ENCODE results near the gene AKAP5.
"Not testable (repeated sequence)": the region's sequence is repeated elsewhere in the genome, so short reads cannot be mapped to it uniquely, and the experiment has no call there.

AKAP5 gene

DNA sequence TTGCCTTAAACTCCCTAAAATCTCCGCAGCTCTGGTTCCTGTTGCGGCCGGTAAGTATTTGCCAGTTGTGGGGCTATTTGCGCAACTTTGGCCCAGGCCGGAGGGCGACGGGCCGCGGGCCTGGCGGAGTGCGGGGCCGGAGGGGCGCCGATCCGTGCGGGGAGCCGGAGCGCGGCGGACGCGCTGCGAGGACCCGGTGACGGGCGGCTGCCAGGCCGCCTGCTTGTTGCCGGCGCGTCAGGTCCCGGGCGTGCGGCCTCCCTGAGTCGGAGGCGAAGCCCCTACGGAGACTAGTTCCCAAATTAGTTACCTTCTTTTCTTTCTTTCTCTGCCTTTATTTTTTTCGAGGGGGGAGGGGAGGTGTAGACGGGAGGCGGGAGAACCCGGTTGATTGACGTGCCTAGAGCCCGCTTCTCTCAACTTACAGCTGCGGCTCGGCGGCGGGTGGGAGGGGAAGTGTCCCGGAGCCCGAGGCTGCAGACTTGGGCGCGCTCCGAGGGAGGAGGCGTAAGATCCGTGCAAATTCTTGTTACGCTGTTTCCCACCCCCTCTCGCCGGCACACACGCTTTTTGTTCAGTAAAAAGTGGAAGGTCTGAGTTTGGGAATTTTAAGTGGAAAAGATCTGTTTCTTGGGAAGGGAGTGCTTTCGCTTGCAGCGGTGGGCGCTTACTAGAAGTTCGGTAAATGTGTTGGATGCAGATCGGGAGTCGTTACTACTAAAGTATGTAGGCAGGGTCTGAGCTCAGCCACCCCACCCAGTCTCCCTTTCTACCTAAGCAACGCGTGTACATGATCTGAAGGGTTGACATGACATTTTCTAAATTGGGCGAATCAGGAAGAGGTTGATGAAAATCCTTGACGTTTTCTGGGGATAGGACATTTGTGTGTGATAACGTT, 39.8 kb downstream of the AKAP5 start:
- Histone ChIP-seq H3K9me3 (ENCODE audit: low read length) (no peaks in the 10 kb centered on the region), H3K27ac (ENCODE audit: low read depth, low read length) (peak overlapping the region; percentile 100), H3K9ac (ENCODE audit: low read length) (peak overlapping the region; percentile 27), H3K4me3 (ENCODE audit: low read depth in 1 of 2, low read length in 2 of 2) (peak overlapping the region; percentile 79 to 97), H3K4me1 (ENCODE audit: insufficient read depth, low read length) (peaks cover 48% of the 10 kb centered on the region), H3K36me3 (ENCODE audit: insufficient read depth, low read length) (no peaks in the 10 kb centered on the region), H3K27me3 (ENCODE audit: control insufficient read depth in 1 of 2, insufficient read depth in 2 of 2, low read length in 2 of 2) (no peaks in the 10 kb centered on the region)

GRCh38 chr14:64506721-64507120, 41.4 kb downstream of the AKAP5 start:
- Histone ChIP-seq H3K36me3 (ENCODE audit: insufficient read depth, low read length) (no peaks in the 10 kb centered on the region), H3K9ac (ENCODE audit: low read length) (no peak overlapping the region), H3K27me3 (ENCODE audit: control insufficient read depth in 1 of 2, insufficient read depth in 2 of 2, low read length in 2 of 2) (no peaks in the 10 kb centered on the region), H3K27ac (ENCODE audit: low read depth, low read length) (no peak overlapping the region), H3K9me3 (ENCODE audit: low read length) (no peaks in the 10 kb centered on the region), H3K4me1 (ENCODE audit: insufficient read depth, low read length) (peaks cover 51% of the 10 kb centered on the region), H3K4me3 (ENCODE audit: low read depth in 1 of 2, low read length in 2 of 2) (no peak overlapping the region)

DNA sequence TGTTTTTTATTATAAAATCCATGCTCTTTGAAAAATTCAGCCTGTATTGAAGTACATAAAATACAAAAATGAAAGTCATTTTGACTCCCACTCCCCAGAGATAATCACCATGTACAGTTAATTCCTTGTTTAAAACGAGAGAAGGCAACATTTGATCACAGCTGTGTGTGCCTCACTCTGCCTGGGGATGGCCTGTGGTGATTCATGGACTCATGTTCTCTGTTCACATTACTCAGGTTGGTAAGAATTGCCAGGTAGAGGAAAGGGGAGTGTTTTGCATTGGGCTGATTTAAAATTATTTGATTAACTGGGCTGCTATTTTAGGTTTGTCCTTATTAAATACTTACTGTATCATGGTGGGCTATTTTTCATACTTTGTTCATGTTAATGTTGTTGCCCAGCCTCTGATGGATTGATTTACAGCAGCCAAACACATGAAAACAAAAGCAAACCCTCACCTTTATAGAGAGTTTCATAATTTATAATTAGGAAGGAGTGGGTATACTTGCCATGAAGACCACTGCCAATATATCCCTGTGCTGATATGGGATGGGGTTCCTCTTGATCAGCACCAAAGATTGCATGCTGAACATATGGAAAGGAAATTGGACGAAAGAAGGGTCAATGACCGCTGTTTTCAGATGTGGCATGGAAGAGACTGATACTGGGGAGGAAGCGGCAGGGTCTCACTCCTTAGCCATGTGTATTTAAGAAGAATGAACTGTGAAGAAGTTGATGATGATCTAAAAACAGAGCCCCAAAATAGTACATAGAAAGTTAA, 42.3 kb downstream of the AKAP5 start:
- no peaks in the 10 kb centered on the region for H3K9me3 ChIP-seq (ENCODE audit: low read length)
- no peaks in the 10 kb centered on the region for H3K27me3 ChIP-seq (ENCODE audit: control insufficient read depth in 1 of 2, insufficient read depth in 2 of 2, low read length in 2 of 2)
- no peak overlapping the region for H3K4me3 ChIP-seq (ENCODE audit: low read depth in 1 of 2, low read length in 2 of 2)
- no peaks in the 10 kb centered on the region for H3K36me3 ChIP-seq (ENCODE audit: insufficient read depth, low read length)
- peaks cover 43% of the 10 kb centered on the region for H3K4me1 ChIP-seq (ENCODE audit: insufficient read depth, low read length)
- no peak overlapping the region for H3K27ac ChIP-seq (ENCODE audit: low read depth, low read length)
- no peak overlapping the region for H3K9ac ChIP-seq (ENCODE audit: low read length)

DNA sequence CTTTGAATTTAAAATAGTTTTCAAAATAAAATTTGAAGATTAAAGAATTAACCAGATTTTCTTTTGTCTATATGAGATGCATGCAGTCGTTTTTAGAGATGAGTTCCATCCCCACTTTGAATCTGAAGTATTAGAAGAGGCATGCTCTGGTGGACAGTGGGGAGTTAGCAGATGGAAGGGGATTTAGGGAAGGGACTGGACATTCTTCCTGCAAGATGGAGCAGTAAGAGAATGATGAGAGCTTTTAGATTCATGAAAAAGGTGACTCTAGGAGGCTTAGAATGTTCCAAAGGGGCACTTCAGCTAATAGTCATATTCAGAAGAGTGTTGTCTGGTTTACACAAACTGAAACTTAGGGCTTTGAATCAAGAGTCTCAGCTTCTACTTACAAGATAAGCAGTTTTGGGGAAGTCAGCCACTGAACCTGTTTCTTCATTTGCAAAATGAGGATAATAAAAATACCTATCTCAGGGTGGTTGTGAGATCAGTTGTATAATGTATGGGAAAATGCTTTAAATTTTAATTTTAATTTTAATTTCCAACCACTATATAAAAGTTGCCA, 43.0 kb downstream of the AKAP5 start:
- Histone ChIP-seq H3K27ac (ENCODE audit: low read depth, low read length) (no peak overlapping the region), H3K27me3 (ENCODE audit: control insufficient read depth in 1 of 2, insufficient read depth in 2 of 2, low read length in 2 of 2) (no peaks in the 10 kb centered on the region), H3K36me3 (ENCODE audit: insufficient read depth, low read length) (no peaks in the 10 kb centered on the region), H3K9ac (ENCODE audit: low read length) (no peak overlapping the region), H3K4me3 (ENCODE audit: low read depth in 1 of 2, low read length in 2 of 2) (no peak overlapping the region), H3K4me1 (ENCODE audit: insufficient read depth, low read length) (peaks cover 40% of the 10 kb centered on the region), H3K9me3 (ENCODE audit: low read length) (no peaks in the 10 kb centered on the region)

DNA sequence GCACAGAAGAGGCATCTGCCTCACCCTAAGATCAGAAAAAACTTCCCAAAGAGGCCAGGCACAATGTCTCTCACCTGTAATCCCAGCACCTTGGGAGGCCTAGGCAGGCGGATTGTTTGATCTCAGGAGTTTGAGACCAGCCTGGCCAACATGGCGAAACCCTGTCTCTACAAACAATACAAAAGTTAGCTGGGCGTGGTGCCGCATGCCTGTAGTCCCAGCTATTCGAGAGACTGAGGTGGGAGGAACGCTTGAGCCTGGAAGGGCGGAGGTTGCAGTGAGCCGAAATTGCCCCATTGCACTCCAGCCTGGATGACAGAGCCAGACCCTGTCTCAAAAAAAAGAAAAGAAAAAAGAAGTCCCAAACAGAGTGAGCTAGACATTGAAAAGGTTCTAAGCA, 43.7 kb downstream of the AKAP5 start:
- Histone ChIP-seq H3K4me1 (ENCODE audit: insufficient read depth, low read length) (peaks cover 40% of the 10 kb centered on the region), H3K27ac (ENCODE audit: low read depth, low read length) (no peak overlapping the region), H3K27me3 (ENCODE audit: control insufficient read depth in 1 of 2, insufficient read depth in 2 of 2, low read length in 2 of 2) (no peaks in the 10 kb centered on the region), H3K36me3 (ENCODE audit: insufficient read depth, low read length) (no peaks in the 10 kb centered on the region), H3K9ac (ENCODE audit: low read length) (no peak overlapping the region), H3K9me3 (ENCODE audit: low read length) (no peaks in the 10 kb centered on the region), H3K4me3 (ENCODE audit: low read depth in 1 of 2, low read length in 2 of 2) (no peak overlapping the region)

DNA sequence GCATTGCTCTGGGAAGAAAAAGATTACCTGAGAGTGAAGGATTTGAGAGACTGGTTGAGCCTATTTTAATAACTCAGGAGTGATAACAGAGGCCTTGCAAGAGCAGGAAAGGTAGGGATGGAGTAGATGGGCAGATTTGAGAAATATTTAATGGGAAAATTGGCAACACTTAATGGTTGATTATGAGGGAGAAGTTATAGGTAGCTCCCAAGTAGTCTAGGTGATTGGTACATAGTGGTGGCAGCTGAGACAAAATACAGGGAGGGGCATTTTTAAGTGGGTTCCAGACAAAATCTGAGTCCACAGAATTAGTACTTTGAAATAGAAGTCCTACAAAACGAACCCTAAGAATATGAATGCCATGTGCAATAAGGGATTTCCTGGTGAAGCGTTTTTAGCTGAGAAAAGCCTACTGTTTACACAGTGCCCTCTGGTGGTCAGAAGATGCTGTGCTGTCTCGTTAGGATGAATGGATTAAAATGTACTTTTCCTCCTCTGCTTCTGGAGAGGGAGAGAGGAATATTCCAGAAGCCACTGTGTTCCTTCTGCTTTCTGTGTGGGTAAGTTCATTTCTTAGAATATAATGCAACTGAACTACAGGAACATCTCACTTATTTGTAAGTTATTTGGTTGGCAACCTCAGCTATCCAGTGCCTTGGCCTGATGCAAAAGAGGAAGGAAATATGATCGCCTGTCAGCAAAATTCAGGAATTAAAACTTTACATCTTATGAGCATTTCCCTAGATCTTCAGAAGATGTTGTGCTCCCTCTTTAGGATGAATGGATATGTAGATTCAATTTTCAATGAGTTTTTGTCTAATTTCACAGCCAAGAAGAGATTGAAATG, 45.7 kb downstream of the AKAP5 start:
- Histone ChIP-seq H3K27me3 (ENCODE audit: control insufficient read depth in 1 of 2, insufficient read depth in 2 of 2, low read length in 2 of 2) (no peaks in the 10 kb centered on the region), H3K27ac (ENCODE audit: low read depth, low read length) (peak overlapping the region; percentile 7), H3K9ac (ENCODE audit: low read length) (no peak overlapping the region), H3K4me3 (ENCODE audit: low read depth in 1 of 2, low read length in 2 of 2) (no peak overlapping the region), H3K9me3 (ENCODE audit: low read length) (no peaks in the 10 kb centered on the region), H3K4me1 (ENCODE audit: insufficient read depth, low read length) (peaks cover 48% of the 10 kb centered on the region), H3K36me3 (ENCODE audit: insufficient read depth, low read length) (no peaks in the 10 kb centered on the region)

DNA sequence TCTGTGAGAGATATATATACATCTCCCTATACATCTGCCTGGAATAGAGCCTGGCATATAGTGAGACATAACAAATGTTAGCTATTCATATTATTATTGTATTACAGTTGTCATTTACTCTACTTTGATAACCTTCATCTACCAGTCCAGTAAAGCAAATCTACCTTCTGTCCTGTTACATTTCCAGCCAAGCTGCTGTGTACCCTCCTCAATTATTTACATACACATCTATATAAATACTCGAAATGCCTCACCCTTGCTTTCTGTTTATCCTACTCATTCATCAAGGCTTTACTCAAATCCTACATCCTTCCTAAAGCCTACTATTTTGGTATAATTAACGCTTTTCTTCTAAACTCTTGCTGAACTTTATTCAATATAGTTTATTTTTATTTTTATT, 48.0 kb downstream of the AKAP5 start:
- no peaks in the 10 kb centered on the region for H3K27me3 ChIP-seq (ENCODE audit: control insufficient read depth in 1 of 2, insufficient read depth in 2 of 2, low read length in 2 of 2)
- no peak overlapping the region for H3K9ac ChIP-seq (ENCODE audit: low read length)
- H3K4me1 ChIP-seq (ENCODE audit: insufficient read depth, low read length), result peaks cover 33% of the 10 kb centered on the region
- no peak overlapping the region for H3K4me3 ChIP-seq (ENCODE audit: low read depth in 1 of 2, low read length in 2 of 2)
- no peaks in the 10 kb centered on the region for H3K9me3 ChIP-seq (ENCODE audit: low read length)
- H3K27ac ChIP-seq (ENCODE audit: low read depth, low read length), result no peak overlapping the region
- H3K36me3 ChIP-seq (ENCODE audit: insufficient read depth, low read length), result no peaks in the 10 kb centered on the region

DNA sequence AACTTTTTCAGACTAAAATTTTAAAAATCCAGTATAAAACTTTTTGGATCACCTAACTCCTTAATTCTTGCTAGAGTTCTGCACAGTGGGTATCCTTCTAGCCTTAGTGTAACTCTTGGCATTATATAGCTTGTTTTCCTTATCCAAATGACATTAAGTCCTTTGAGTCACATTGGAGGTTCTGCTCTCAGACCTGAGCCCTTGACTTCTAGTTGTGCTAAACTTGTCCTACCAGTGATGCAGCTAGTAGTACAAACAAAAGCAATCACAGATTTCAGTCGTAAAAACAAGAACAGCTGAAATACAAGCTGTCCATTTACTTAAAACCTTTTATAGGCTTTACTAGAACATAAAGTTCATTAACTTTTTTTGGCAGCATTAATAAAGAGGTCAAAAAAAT, 49.8 kb downstream of the AKAP5 start:
- Histone ChIP-seq H3K36me3 (ENCODE audit: insufficient read depth, low read length) (no peaks in the 10 kb centered on the region), H3K27me3 (ENCODE audit: control insufficient read depth in 1 of 2, insufficient read depth in 2 of 2, low read length in 2 of 2) (no peaks in the 10 kb centered on the region), H3K4me1 (ENCODE audit: insufficient read depth, low read length) (peaks cover 26% of the 10 kb centered on the region), H3K27ac (ENCODE audit: low read depth, low read length) (no peak overlapping the region), H3K9ac (ENCODE audit: low read length) (no peak overlapping the region), H3K9me3 (ENCODE audit: low read length) (no peaks in the 10 kb centered on the region), H3K4me3 (ENCODE audit: low read depth in 1 of 2, low read length in 2 of 2) (no peak overlapping the region)

DNA sequence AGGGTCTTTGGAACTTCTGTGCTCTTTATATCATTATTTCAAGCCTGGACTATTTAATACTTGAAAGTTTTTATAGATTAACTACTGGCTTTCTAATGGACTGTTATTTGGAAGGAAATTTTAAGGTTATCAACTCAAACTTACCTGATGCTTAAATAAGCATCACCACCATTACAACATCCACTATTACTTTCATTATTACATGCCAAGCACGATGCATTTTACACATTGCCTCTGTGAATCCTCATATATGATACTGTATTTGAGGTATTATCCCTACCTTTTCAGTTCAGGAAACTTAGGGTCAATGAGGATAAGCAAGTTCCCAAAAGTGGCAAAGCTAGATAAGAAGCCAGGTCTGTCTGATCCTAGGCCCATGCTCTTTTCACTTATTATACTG, 51.7 kb downstream of the AKAP5 start:
- Histone ChIP-seq H3K9me3 (ENCODE audit: low read length) (no peaks in the 10 kb centered on the region), H3K36me3 (ENCODE audit: insufficient read depth, low read length) (peaks cover 7% of the 10 kb centered on the region), H3K9ac (ENCODE audit: low read length) (no peak overlapping the region), H3K27ac (ENCODE audit: low read depth, low read length) (no peak overlapping the region), H3K27me3 (ENCODE audit: control insufficient read depth in 1 of 2, insufficient read depth in 2 of 2, low read length in 2 of 2) (no peaks in the 10 kb centered on the region), H3K4me3 (ENCODE audit: low read depth in 1 of 2, low read length in 2 of 2) (no peak overlapping the region), H3K4me1 (ENCODE audit: insufficient read depth, low read length) (peaks cover 13% of the 10 kb centered on the region)

DNA sequence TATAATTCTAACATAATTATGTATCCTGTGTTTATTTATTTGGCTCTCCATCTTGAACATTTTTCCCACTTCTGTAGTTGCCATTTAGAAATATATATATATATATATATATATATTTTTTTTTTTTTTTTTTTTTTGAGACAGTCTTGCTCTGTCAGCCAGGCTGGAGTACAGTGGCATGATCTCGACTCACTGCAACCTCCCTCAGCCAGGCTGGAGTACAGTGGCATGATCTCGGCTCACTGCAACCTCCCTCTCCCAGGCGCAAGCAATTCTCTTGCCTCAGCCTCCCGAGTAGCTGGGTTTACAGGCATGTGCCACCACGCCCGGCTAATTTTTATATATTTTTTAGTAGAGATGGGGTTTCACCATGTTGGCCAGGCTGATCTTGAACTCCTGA, 52.4 kb downstream of the AKAP5 start:
- Histone ChIP-seq H3K4me1 (ENCODE audit: insufficient read depth, low read length) (peaks cover 13% of the 10 kb centered on the region), H3K36me3 (ENCODE audit: insufficient read depth, low read length) (peaks cover 13% of the 10 kb centered on the region)
- not testable (repeated sequence) for H3K9me3 ChIP-seq (ENCODE audit: low read length); H3K27ac ChIP-seq (ENCODE audit: low read depth, low read length); H3K9ac ChIP-seq (ENCODE audit: low read length); H3K4me3 ChIP-seq (ENCODE audit: low read depth in 1 of 2, low read length in 2 of 2); H3K27me3 ChIP-seq (ENCODE audit: control insufficient read depth in 1 of 2, insufficient read depth in 2 of 2, low read length in 2 of 2)

GRCh38 chr14:64518229-64518628, 52.9 kb downstream of the AKAP5 start:
- peaks cover 19% of the 10 kb centered on the region for H3K36me3 ChIP-seq (ENCODE audit: insufficient read depth, low read length)
- no peak overlapping the region for H3K4me3 ChIP-seq (ENCODE audit: low read depth in 1 of 2, low read length in 2 of 2)
- H3K9ac ChIP-seq (ENCODE audit: low read length), result no peak overlapping the region
- H3K27ac ChIP-seq (ENCODE audit: low read depth, low read length), result no peak overlapping the region
- H3K27me3 ChIP-seq (ENCODE audit: control insufficient read depth in 1 of 2, insufficient read depth in 2 of 2, low read length in 2 of 2), result no peaks in the 10 kb centered on the region
- no peaks in the 10 kb centered on the region for H3K9me3 ChIP-seq (ENCODE audit: low read length)
- H3K4me1 ChIP-seq (ENCODE audit: insufficient read depth, low read length), result peaks cover 13% of the 10 kb centered on the region

All from muscle layer of colon (tissue), 2 donors.